NCI-H1105 (cell line): Measurements from ENCODE around the gene MRPL9.
"Not testable (repeated sequence)": the region's sequence is repeated elsewhere in the genome, so short reads cannot be mapped to it uniquely, and the experiment has no call there.

Source experiments
- DNase-seq: peaks from one replicate; lab custom pipeline; 2025; lab: John Stamatoyannopoulos, UW

MRPL9 gene

GRCh38 chr1:151783796-151784195, 20.5 kb upstream of the MRPL9 start:
- no peak for DNase-seq

DNA sequence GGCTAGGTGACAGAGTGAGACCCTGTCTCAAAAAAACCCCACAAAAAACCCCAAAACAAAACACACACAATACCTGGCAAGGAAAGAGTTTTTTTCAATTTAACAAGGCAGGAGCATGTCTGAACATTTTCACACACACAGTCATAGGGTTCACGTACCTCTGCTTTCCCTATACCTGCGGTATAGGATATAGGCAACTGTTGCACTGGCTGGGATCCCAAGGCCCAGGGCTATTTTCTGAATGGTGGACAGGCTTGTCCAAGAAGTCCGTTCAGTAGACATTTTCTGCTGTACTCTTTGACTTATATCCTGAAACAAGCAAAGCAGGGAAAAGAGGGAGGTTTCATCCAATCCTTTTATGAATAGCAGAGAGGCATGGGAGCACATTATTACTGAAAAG, 19.4 kb upstream of the MRPL9 start:
- DNase-seq: no peak

- not testable (repeated sequence) for DNase-seq
Observed at GRCh38 chr1:151782026-151782425, 18.7 kb upstream of the MRPL9 start.

GRCh38 chr1:151780736-151781135, 17.4 kb upstream of the MRPL9 start:
- not testable (repeated sequence) for DNase-seq

- no peak for DNase-seq
Observed at GRCh38 chr1:151779852-151780251, 16.6 kb upstream of the MRPL9 start.

- DNase-seq: no peak
Observed at GRCh38 chr1:151777317-151777716, 14.0 kb upstream of the MRPL9 start.

DNA sequence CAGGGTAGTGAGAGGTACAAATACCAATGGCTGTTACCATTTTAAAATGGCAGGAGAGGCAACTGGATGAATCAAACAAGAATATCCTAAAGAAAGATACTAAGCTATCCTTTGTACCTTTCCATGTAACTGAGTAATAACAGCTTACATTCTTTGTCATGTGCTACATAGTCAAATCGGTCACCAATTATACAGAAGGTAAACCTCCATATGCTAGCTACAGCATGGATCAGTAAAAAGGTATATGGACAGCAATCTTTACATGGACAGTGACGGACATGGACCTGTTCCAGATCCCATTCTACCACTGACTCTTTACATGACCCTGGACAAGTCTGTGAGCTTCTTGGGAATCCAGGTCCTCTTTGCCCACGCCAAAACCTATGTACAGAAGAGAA, 13.4 kb upstream of the MRPL9 start:
- no peak for DNase-seq

DNA sequence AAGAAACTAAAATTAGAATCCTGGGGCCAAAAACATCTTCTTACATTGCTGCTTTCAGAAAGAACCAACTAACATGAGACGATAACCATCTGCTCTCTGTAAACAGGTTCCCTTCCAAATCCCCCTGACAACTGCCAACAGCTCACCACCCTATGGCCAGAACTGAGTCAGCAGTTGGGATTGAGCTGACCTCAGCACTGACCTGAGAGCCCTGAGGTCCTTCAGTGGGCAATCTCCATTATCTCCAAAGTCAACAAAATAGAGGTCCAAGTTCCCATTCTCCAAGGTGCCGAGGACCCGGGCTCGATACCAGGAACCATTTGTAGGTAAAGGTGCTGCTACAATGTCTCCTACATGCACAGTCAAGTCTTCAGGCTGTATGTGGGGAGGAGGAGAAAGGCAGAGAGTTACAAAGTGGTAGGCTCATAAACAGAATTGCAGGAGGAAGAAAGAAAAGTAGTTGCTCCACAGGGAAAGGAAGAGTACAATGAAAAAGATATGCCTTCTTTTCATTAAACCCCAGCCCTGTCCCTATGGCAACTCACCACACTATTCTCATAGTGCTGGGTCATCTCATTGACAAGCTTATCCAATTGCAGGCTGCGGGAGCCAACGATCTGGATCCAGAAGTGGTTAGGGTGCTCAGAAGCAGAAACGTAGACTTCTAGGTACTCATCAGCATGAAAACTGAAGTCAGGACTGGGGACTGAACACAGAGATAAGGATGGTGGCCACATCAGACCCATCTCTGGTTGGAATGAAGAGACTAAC, 12.8 kb upstream of the MRPL9 start:
- no peak for DNase-seq

GRCh38 chr1:151774256-151774922, 11.1 kb upstream of the MRPL9 start:
- DNase-seq: no peak

- no peak for DNase-seq
Observed at GRCh38 chr1:151773702-151774101, 10.4 kb upstream of the MRPL9 start.

GRCh38 chr1:151769270-151769669, 6.0 kb upstream of the MRPL9 start:
- DNase-seq: not testable (repeated sequence)

- not testable (repeated sequence) for DNase-seq
Observed at GRCh38 chr1:151768351-151769066, 5.2 kb upstream of the MRPL9 start.

- no peak for DNase-seq
Observed at GRCh38 chr1:151763990-151764389, 694 bp upstream of the MRPL9 start.

DNA sequence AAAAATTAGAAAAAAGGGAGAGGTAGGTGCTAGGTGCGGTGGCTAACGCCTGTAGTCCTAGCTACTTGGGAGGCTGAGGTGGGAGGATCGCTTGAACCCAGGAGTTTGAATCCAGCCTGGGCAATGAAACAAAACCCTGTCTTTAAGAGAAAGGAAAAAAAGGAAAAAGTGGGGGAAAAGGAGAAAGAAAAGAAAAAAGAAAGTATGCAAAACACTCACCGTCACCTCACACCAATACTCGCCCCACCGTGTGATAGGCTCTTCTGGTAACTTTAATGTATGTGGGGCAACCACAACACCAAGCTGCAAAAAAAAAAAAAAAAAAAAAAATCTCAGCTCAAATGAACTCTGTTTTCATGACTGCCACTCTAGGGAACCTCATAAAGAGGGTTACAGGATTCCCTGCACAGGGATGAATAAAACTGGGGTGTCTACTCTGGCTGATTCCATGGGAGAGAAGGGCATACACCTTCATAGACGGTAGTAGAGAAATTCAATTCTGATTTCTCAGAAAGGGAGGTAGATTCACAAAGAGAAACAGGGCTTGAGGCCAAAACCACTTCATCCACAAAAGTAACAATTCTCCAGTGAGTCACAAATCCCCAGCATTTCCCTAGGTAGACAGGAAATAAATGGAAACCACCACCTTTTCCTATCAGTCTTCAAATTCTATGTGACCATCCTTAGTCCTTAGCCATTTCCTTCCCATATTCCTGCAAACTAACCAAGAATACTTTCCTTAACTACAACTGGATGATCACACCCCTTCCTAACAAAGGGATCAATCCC, 2.5 kb downstream of the MRPL9 start:
- no peak for DNase-seq

- no peak for DNase-seq
Observed at GRCh38 chr1:151759241-151759640, 4.1 kb downstream of the MRPL9 start.

DNA sequence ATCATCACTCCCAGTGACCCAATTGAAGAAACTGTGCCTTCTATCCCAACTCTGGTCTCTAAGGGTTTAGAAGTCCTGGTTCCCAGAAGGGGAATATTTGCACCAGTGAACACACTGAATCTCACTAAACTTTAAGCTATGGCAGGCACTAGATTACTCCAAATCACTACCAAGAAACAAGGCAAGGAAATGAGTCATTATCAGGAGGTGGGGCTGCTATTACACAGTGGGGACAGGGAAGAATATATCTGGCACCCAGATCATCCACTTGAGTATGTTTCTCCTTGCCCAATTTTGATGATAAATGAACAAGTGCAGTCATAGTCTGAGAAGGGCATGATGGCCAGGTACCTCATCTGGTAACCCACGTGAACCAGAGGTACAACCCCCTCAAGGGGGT, 7.0 kb downstream of the MRPL9 start:
- no peak for DNase-seq

DNA sequence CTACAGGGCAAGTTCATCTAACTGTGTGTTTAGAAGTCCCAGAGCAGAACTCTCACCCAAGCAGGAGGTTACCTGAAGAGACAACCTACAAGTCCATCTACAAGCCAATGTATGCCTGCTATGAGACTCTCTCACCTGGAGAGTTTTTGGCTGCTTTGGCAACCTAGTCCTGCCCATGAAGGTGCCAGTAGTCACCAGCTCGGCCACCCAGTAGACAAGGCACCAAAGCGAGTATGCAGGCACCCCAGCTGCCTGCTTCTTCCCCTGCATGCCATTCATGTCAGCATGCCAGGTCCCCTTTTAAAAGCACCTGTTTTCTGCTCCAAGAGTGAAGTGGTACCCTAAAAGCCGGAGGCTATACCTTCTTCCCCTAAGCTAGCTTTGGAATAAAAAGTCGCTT, 21.8 kb downstream of the MRPL9 start:
- no peak for DNase-seq

DNA sequence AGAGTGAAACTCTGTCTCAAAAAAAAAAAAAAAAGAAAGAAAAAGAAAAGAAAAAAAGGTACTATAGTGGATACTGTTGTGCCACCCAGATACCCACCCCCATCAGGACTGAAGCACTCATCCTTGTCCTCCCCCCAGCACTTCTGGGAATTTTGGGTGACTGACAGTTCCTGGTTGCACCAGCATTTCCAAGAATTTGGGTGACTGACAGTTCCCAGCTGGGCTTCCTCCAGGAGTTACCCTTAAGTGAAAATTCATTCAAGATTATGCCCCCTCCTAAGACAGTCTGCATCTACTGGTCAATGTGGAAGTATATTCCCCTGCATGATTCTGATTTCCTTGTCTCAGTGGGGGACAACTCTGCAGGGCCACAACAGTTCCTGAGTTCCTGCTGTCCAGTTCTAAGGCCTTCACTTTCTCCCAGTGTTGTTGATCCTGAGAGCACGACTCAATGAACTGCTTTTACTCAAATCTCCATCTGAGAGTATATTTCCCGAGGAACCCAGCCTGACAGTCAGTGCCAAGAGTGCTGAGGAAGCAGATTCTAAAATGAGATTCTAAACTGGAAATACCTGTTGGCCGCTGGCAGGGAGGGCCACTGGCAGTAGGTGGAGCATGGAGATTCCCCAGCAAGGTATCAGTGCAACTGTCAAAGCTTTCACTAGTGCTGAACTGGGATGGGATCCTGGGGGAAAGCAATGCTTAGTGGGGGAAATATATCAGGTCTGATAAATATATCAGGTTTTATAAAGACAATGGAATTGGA, 23.5 kb downstream of the MRPL9 start:
- DNase-seq: no peak

DNA sequence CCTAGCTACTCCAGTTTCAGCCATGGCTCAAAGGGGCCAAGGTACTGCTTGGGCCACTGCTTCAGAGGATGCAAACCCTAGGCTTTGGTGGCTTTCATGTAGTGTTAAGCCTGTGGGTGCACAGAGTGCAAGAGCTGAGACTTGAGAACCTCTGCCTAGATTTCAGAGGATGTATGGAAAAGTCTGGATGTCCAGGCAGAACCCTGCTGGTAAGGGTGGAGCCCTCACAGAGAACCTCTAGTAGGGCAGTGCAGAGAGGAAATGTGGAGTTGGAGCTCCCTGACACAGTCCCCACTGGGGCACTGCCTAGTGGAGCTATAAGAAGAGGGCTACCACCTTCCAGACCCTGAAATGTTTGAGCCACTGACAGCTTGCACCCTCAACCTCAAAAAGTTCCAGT, 25.8 kb downstream of the MRPL9 start:
- DNase-seq: no peak

GRCh38 chr1:151737026-151737425, 26.3 kb downstream of the MRPL9 start:
- no peak for DNase-seq

- not testable (repeated sequence) for DNase-seq
Observed at GRCh38 chr1:151733995-151734394, 29.3 kb downstream of the MRPL9 start.
